T-cell (primary cell): ENCODE results near the gene KRT222. TPM values are rescaled to one million over a fixed set of nuclear protein-coding genes. Genes with fewer than 3 reads are reported as not detected.

ENCODE experiments used
- ATAC-seq, 4 experiments: fragments of 200-7000 bp in 3 of 4; fragments of 150-1000 bp in 1 of 4; cut with Tn5 transposase; replicated peaks in 1 of 4; 1 replicate in 3 of 4; 2 replicates in 1 of 4; pipeline ENCODE4 v1.10.0; 2021; ENCODE audit warnings: moderate library complexity in 3 of 4, mild to moderate bottlenecking in 2 of 4, moderate number of reproducible peaks in 1 of 4
- CTCF ChIA-PET, 2 donors: fragments of 300-600 bp; sonication (Branson Sonifier 250); formaldehyde crosslinking; loops; one replicate each; lab custom pipeline; 2022; ENCODE audit warnings: antibody characterized with exemption in 2 of 2; lab: Charles Lee
- POLR2A ChIA-PET, 2 donors: fragments of 300-600 bp; sonication (Branson Sonifier 250); formaldehyde crosslinking; loops; one replicate each; lab custom pipeline; 2022; ENCODE audit warnings: antibody characterized with exemption in 2 of 2; lab: Charles Lee
- DNase-seq, 35 experiments: peaks; one replicate each; pipeline versions ENCODE4 v3.0.0 to v3.0.0-alpha.2; 2013 to 2023
- H3K27ac ChIP-seq: one replicate; pipeline ENCODE4 v1.5.1; 2013; ENCODE audit warnings: low read length
- H3K27me3 ChIP-seq, 2 experiments: replicated peaks in 1 of 2; 1 replicate in 1 of 2; 2 replicates in 1 of 2; pipeline versions ENCODE4 v1.6.1 to v1.7.0; 2013; ENCODE audit warnings: low read length in 1 of 2, mixed read lengths in 1 of 2; ENCODE audit not compliant: control insufficient read depth in 2 of 2, insufficient read depth in 2 of 2; ENCODE audit errors: extremely low read depth in 1 of 2
- H3K36me3 ChIP-seq, 2 donors: 1 replicate in 1 of 2; 2 replicates in 1 of 2; pipeline versions ENCODE4 v1.6.1 to v1.7.0; 2013; ENCODE audit warnings: low read length in 1 of 2; ENCODE audit not compliant: control insufficient read depth in 2 of 2, insufficient read depth in 1 of 2; ENCODE audit errors: extremely low read depth in 1 of 2
- H3K4me1 ChIP-seq, 2 experiments: 1 replicate in 1 of 2; 2 replicates in 1 of 2; pipeline versions ENCODE4 v1.6.1 to v1.7.0; 2013; ENCODE audit warnings: low read length in 2 of 2, mixed read lengths in 1 of 2; ENCODE audit not compliant: insufficient read depth in 2 of 2, control insufficient read depth in 1 of 2; ENCODE audit errors: extremely low read depth in 1 of 2
- H3K4me3 ChIP-seq, 2 donors: 1 replicate in 1 of 2; 2 replicates in 1 of 2; pipeline versions ENCODE4 v1.5.1 to v1.7.0; 2013; ENCODE audit warnings: mild to moderate bottlenecking in 2 of 2, low read length in 1 of 2, moderate library complexity in 1 of 2; ENCODE audit not compliant: control insufficient read depth in 1 of 2; ENCODE audit errors: extremely low read depth in 1 of 2
- H3K9me3 ChIP-seq: 2 replicates; pipeline ENCODE4 v1.7.0; 2013
- H3K27ac Mint-ChIP-seq, 2 donors: one replicate each; pipeline ENCODE4 v1.8.0; 2020 to 2021; ENCODE audit warnings: mild to moderate bottlenecking in 2 of 2, mixed read lengths in 2 of 2
- H3K27me3 Mint-ChIP-seq, 2 donors: one replicate each; pipeline ENCODE4 v1.8.0; 2021 to 2022; ENCODE audit warnings: mixed read lengths in 2 of 2
- H3K36me3 Mint-ChIP-seq: one replicate; pipeline ENCODE4 v1.8.0; 2021; ENCODE audit warnings: mixed read lengths
- H3K4me1 Mint-ChIP-seq, 3 donors: one replicate each; pipeline ENCODE4 v1.8.0; 2020 to 2022; ENCODE audit warnings: mixed read lengths in 3 of 3, mild to moderate bottlenecking in 1 of 3
- H3K4me3 Mint-ChIP-seq, 3 donors: one replicate each; pipeline ENCODE4 v1.8.0; 2020 to 2022; ENCODE audit warnings: mild to moderate bottlenecking in 3 of 3, mixed read lengths in 3 of 3, moderate library complexity in 3 of 3
- H3K9me3 Mint-ChIP-seq, 3 donors: one replicate each; pipeline ENCODE4 v1.8.0; 2020 to 2022; ENCODE audit warnings: mixed read lengths in 3 of 3
- WGBS: methylation state at CpG from one replicate; pipeline ENCODE4 v1.1.5; 2013; ENCODE audit warnings: missing lambda C conversion rate; ENCODE audit not compliant: insufficient coverage; 5-methylcytosine and 5-hydroxymethylcytosine counted together
- total RNA-seq, 35 experiments: library from RNA in 6 of 35; stranded (reverse) in 6 of 35; fragments of 120-200 nt in 1 of 35; gene quantifications; one replicate each; pipeline versions ENCODE4 v1.2.1 to v1.2.4 and lab custom pipeline; 2013 to 2026

KRT222 gene
- total RNA-seq, 5 donors from 2014 or later (not counting 1 experiment from before 2014, with no cell fraction given) = not detected

- no peak for ATAC-seq
- H3K4me3 ChIP-seq = no peak overlapping the region
- Mint-ChIP-seq H3K36me3 (no peaks in the 10 kb centered on the region), H3K27me3 (peaks cover 3 to 6% of the 10 kb centered on the region in 2 donors), H3K4me1 (no peaks in the 10 kb centered on the region), H3K9me3 (no peaks in the 10 kb centered on the region), H3K27ac (no peak overlapping the region), H3K4me3 (no peak overlapping the region)
- no peaks in the 10 kb centered on the region for H3K4me1 ChIP-seq
- no peak overlapping the region for H3K27ac ChIP-seq
- ChIA-PET POLR2A (interaction anchor here in 1 of 2 donors (0.7 kb wide), 1 partner anchor 73 kb away, joined by 3 read pairs; no protein-coding TSS in a partner anchor), CTCF (no interaction called here)
- H3K36me3 ChIP-seq = no peaks in the 10 kb centered on the region
- DNase-seq = no peak
- no peaks in the 10 kb centered on the region for H3K9me3 ChIP-seq
- peaks cover 0 to 9% of the 10 kb centered on the region in 2 experiments for H3K27me3 ChIP-seq
- WGBS = no CpG with 5 or more reads among the region's 5 CpGs
Observed at GRCh38 chr17:40687106-40687505, 22.1 kb upstream of the KRT222 start.

- Histone ChIP-seq H3K4me3 (no peak overlapping the region), H3K4me1 (no peaks in the 10 kb centered on the region), H3K27me3 (peaks cover 0 to 9% of the 10 kb centered on the region in 2 experiments), H3K27ac (no peak overlapping the region), H3K36me3 (no peaks in the 10 kb centered on the region), H3K9me3 (no peaks in the 10 kb centered on the region)
- DNase-seq = no peak
- Mint-ChIP-seq H3K27me3 (peaks cover 10 to 12% of the 10 kb centered on the region in 2 donors), H3K9me3 (no peaks in the 10 kb centered on the region), H3K4me3 (no peak overlapping the region), H3K27ac (no peak overlapping the region), H3K4me1 (no peaks in the 10 kb centered on the region), H3K36me3 (no peaks in the 10 kb centered on the region)
- CTCF ChIA-PET = no interaction called here
- no CpG with 5 or more reads among the region's 4 CpGs for WGBS
- no peak for ATAC-seq
- POLR2A ChIA-PET = no interaction called here
Observed at GRCh38 chr17:40686192-40686591, 21.2 kb upstream of the KRT222 start.

- Histone ChIP-seq H3K4me3 (no peak overlapping the region), H3K4me1 (no peaks in the 10 kb centered on the region), H3K9me3 (no peaks in the 10 kb centered on the region), H3K27ac (no peak overlapping the region), H3K27me3 (peaks cover 1 to 15% of the 10 kb centered on the region in 2 experiments), H3K36me3 (no peaks in the 10 kb centered on the region)
- no peak overlapping the region for H3K4me3 Mint-ChIP-seq
- H3K9me3 Mint-ChIP-seq = no peaks in the 10 kb centered on the region
- H3K4me1 Mint-ChIP-seq = peaks cover 0 to 3% (median 0%) of the 10 kb centered on the region in 3 donors
- H3K27ac Mint-ChIP-seq = no peak overlapping the region
- ChIA-PET CTCF (no interaction called here), POLR2A (no interaction called here)
- no peaks in the 10 kb centered on the region for H3K36me3 Mint-ChIP-seq
- ATAC-seq = no peak
- DNase-seq = no peak
- H3K27me3 Mint-ChIP-seq = peaks cover 26 to 48% of the 10 kb centered on the region in 2 donors
Observed at GRCh38 chr17:40680998-40681397, 16.0 kb upstream of the KRT222 start.

- no peaks in the 10 kb centered on the region for H3K9me3 ChIP-seq
- no peaks in the 10 kb centered on the region for H3K36me3 ChIP-seq
- Mint-ChIP-seq H3K36me3 (no peaks in the 10 kb centered on the region), H3K9me3 (no peaks in the 10 kb centered on the region), H3K4me1 (peaks cover 0 to 3% (median 0%) of the 10 kb centered on the region in 3 donors), H3K4me3 (no peak overlapping the region), H3K27me3 (peaks cover 30 to 55% of the 10 kb centered on the region in 2 donors), H3K27ac (no peak overlapping the region)
- DNase-seq (no peak), ATAC-seq (no peak)
- ChIA-PET CTCF (no interaction called here), POLR2A (interaction anchor here in 1 of 2 donors (0.7 kb wide), 1 partner anchor 128 kb away, joined by 3 read pairs; no protein-coding TSS in a partner anchor)
- no peaks in the 10 kb centered on the region for H3K4me1 ChIP-seq
- no peak overlapping the region for H3K27ac ChIP-seq
- peaks cover 2 to 14% of the 10 kb centered on the region in 2 experiments for H3K27me3 ChIP-seq
- no CpG with 5 or more reads among the region's 2 CpGs for WGBS
- H3K4me3 ChIP-seq = no peak overlapping the region
Observed at GRCh38 chr17:40679523-40679907, 14.5 kb upstream of the KRT222 start.

- no peak overlapping the region for H3K27ac Mint-ChIP-seq
Observed at GRCh38 chr17:40678902-40679522, 14.0 kb upstream of the KRT222 start.

GRCh38 chr17:40675905-40676304 is 10.9 kb upstream of the KRT222 start:
- DNase-seq = no peak
- WGBS = no CpG with 5 or more reads among the region's 4 CpGs
- POLR2A ChIA-PET = no interaction called here
- Histone ChIP-seq H3K4me1 (no peaks in the 10 kb centered on the region), H3K27ac (no peak overlapping the region), H3K9me3 (no peaks in the 10 kb centered on the region), H3K27me3 (peaks cover 3 to 8% of the 10 kb centered on the region in 2 experiments), H3K36me3 (no peaks in the 10 kb centered on the region), H3K4me3 (no peak overlapping the region)
- Mint-ChIP-seq H3K27me3 (peaks cover 27 to 42% of the 10 kb centered on the region in 2 donors), H3K9me3 (no peaks in the 10 kb centered on the region), H3K4me1 (peaks cover 0 to 3% (median 0%) of the 10 kb centered on the region in 3 donors), H3K36me3 (no peaks in the 10 kb centered on the region), H3K27ac (no peak overlapping the region), H3K4me3 (no peak overlapping the region)
- CTCF ChIA-PET = no interaction called here
- ATAC-seq = no peak

More at GRCh38 chr17:40678902-40679522, 14.0 kb upstream of the KRT222 start:
- ChIA-PET CTCF (interaction anchor here in 1 of 2 donors (0.6 kb wide), 1 partner anchor 315 kb away, joined by 4 read pairs; the partner anchor contains the start of gene GJD3), POLR2A (interaction anchor here in 1 of 2 donors (0.7 kb wide), 1 partner anchor 128 kb away, joined by 3 read pairs; no protein-coding TSS in a partner anchor)
- Histone ChIP-seq H3K36me3 (no peaks in the 10 kb centered on the region), H3K4me3 (no peak overlapping the region), H3K27ac (no peak overlapping the region), H3K27me3 (peaks cover 2 to 9% of the 10 kb centered on the region in 2 experiments), H3K9me3 (no peaks in the 10 kb centered on the region), H3K4me1 (no peaks in the 10 kb centered on the region)
- Mint-ChIP-seq H3K4me3 (no peak overlapping the region), H3K36me3 (no peaks in the 10 kb centered on the region), H3K9me3 (no peaks in the 10 kb centered on the region), H3K4me1 (peaks cover 0 to 3% (median 0%) of the 10 kb centered on the region in 3 donors), H3K27me3 (peaks cover 33 to 55% of the 10 kb centered on the region in 2 donors)
- DNase-seq = no peak
- no CpG with 5 or more reads among the region's 4 CpGs for WGBS
- ATAC-seq = no peak
